Measurements from ENCODE around the gene PAK6.
A peak's percentile ranks its signal among the peaks of the same experiment; 100 is the strongest.

PAK6 gene

GRCh38 chr15:40256638-40257235 lies 17.9 kb downstream of the PAK6 start:
- DNase-seq: no peak

DNA sequence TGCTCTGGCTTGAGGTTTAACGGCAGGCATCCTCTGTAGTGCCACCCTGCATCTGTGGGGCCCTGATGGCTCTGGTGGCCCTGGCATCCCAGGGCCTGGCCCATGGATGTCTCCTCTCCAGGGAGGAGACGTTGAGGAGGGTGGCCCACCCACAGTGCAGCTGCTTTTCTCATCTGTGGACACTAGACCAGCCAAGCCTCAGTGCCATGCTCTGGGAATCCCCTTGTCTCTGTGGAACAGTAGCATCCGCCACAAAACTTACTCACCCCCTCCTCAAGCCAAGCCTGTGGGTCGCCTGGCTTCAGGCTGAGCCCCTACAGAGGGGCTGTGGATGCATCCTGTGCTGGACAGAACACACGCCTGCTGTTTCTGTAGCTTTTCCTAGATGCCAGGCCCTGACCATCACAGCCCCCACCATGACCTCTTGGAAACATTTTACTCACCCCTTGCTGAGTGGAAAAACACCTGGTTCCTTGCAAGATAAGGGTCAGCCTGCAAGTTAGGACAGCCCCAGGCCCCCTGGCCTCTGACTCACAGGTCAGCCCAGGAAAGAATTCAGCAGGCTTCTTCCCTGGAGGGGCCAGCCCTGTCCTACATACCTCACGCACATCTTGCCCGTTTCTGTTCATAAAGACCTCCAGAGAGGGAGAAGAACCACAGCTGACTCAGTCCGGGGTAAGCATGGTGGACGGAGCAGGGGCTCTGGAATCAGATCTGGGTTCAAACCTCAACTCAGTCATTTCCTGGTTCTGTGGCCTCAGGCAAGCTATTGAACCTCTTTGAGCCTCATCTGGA lies 19.0 kb downstream of the PAK6 start:
- no peak for DNase-seq

DNA sequence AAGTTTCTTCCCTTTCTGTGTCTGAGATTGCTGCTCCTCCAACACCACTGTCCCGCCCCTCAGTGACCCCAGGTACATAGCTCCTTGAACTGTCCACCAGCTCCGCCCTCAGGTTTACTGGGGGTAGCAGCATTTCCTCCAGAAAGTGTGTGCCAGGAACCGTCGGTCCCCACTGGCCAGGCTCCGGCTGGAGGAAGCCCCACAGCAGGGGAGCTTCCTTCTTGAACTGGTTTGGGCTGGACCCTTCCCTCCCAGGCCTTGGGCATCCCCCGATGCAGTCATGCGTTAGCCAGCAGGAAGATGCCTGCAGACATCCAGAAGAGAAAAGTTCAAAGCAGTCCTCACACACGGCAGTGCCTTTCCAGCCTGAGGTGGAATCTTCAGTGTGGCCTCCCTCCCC lies 19.7 kb downstream of the PAK6 start:
- no peak for DNase-seq

- DNase-seq: no peak
Observed at GRCh38 chr15:40259021-40259420, 20.2 kb downstream of the PAK6 start.

- no peak for DNase-seq
Observed at GRCh38 chr15:40263024-40263754, 24.3 kb downstream of the PAK6 start.

DNA sequence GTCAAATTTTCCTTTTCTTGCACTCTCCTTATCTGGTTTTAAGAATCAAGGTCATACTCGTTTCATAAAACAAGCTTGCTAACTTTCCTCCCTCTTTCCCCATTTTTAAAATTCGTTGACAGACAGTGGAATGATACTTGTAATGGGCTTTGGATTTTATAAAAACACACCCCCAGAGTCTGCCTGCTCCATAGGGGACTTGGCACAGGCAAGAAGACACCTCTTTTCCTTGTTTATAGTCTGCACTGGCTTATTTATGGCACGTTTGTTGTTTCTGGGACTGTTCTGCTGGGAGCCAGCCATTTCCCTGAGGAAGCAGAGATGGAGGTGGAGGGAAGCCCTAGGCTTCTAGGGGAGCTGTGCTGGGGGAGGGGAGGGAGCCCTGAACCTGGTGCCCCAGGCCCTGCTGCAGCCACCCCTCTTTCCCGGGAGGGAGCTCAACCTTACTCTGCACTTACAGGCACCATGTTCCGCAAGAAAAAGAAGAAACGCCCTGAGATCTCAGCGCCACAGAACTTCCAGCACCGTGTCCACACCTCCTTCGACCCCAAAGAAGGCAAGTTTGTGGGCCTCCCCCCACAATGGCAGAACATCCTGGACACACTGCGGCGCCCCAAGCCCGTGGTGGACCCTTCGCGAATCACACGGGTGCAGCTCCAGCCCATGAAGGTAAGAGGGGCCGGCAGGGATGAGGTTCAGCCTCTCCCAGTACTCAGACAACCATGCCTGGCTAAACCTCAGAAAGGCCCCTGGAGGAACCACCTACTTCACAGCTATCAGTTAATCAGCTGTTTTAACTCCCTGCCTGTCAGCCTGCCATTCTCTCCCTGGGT lies 25.7 kb downstream of the PAK6 start:
- DNase-seq: no peak

DNA sequence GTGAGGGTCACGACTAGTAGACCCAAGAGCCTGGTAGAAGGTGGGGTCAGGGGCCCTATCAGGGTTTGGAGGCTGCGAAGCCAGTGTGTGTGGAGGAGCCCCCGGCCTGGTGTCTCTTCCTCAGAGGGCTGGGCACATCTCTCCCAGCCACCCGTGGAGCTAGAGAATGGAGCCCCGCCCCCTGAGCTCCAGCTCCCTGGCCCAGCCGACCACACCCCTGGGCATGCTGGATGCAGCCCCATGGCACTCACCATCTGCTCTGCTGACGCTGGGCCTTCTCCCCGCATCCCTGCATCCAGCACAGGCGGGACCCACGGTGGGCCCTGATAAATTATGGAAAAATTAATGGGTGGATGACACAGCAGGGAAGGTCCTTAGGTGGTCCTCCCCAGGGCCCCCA lies 26.5 kb downstream of the PAK6 start:
- no peak for DNase-seq

DNA sequence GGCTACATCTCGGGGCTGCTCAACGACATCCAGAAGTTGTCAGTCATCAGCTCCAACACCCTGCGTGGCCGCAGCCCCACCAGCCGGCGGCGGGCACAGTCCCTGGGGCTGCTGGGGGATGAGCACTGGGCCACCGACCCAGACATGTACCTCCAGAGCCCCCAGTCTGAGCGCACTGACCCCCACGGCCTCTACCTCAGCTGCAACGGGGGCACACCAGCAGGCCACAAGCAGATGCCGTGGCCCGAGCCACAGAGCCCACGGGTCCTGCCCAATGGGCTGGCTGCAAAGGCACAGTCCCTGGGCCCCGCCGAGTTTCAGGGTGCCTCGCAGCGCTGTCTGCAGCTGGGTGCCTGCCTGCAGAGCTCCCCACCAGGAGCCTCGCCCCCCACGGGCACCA lies 27.0 kb downstream of the PAK6 start:
- no peak for DNase-seq

- DNase-seq: no peak
Observed at GRCh38 chr15:40266828-40267304, 28.0 kb downstream of the PAK6 start.

GRCh38 chr15:40267670-40268069 lies 28.8 kb downstream of the PAK6 start:
- DNase-seq: no peak

GRCh38 chr15:40269604-40270003 lies 30.7 kb downstream of the PAK6 start:
- no peak for DNase-seq

GRCh38 chr15:40270246-40270995 lies 31.6 kb downstream of the PAK6 start:
- no peak for DNase-seq

- DNase-seq: no peak
Observed at GRCh38 chr15:40271685-40272484, 33.0 kb downstream of the PAK6 start.

GRCh38 chr15:40272485-40273056 lies 33.7 kb downstream of the PAK6 start:
- no peak for DNase-seq

GRCh38 chr15:40273428-40273827 lies 34.6 kb downstream of the PAK6 start:
- DNase-seq: no peak

- DNase-seq: peak; percentile 54
Observed at GRCh38 chr15:40274350-40275274, 35.7 kb downstream of the PAK6 start.

- DNase-seq: no peak
Observed at GRCh38 chr15:40275523-40275922, 36.7 kb downstream of the PAK6 start.

DNA sequence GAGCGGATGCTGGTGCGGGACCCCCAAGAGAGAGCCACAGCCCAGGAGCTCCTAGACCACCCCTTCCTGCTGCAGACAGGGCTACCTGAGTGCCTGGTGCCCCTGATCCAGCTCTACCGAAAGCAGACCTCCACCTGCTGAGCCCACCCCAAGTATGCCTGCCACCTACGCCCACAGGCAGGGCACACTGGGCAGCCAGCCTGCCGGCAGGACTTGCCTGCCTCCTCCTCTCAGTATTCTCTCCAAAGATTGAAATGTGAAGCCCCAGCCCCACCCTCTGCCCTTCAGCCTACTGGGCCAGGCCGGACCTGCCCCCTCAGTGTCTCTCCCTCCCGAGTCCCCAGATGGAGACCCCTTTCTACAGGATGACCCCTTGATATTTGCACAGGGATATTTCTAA lies 37.1 kb downstream of the PAK6 start:
- no peak for DNase-seq

DNA sequence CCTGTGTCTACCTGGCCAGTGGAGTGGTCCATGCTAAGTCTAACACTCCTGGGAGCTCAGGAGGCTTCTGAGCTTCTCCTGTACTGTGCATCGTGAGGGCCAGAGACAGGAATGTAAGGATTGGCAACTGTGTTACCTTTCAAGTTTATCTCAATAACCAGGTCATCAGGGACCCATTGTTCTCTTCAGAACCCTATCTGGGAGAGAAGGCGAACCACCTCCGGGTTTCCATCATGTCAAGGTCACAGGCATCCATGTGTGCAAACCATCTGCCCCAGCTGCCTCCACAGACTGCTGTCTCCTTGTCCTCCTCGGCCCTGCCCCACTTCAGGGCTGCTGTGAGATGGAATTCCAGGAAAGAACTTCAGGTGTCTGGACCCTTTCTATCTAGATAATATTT lies 38.1 kb downstream of the PAK6 start:
- no peak for DNase-seq

GRCh38 chr15:40277471-40277870 lies 38.6 kb downstream of the PAK6 start:
- DNase-seq: no peak
